Measurements from ENCODE around the gene OLFML3.
"Not testable (repeated sequence)": the region's sequence is repeated elsewhere in the genome, so short reads cannot be mapped to it uniquely, and the experiment has no call there.

The OLFML3 gene

GRCh38 chr1:113995382-113995781 is 16.1 kb downstream of the OLFML3 start:
- no peak for DNase-seq

- DNase-seq = no peak
Observed at GRCh38 chr1:113998361-113998760, 19.1 kb downstream of the OLFML3 start.

- DNase-seq = no peak
Observed at GRCh38 chr1:113999233-113999632, 20.0 kb downstream of the OLFML3 start.

GRCh38 chr1:113999799-114000198 is 20.5 kb downstream of the OLFML3 start:
- DNase-seq = no peak

- no peak for DNase-seq
Observed at GRCh38 chr1:114000406-114000805, 21.1 kb downstream of the OLFML3 start.

GRCh38 chr1:114002492-114003239 is 23.4 kb downstream of the OLFML3 start:
- no peak for DNase-seq

- DNase-seq = no peak
Observed at GRCh38 chr1:114003431-114003830, 24.2 kb downstream of the OLFML3 start.

- not testable (repeated sequence) for DNase-seq
Observed at GRCh38 chr1:114006825-114007224, 27.6 kb downstream of the OLFML3 start.

GRCh38 chr1:114008480-114008941 is 29.2 kb downstream of the OLFML3 start:
- no peak for DNase-seq

GRCh38 chr1:114008993-114009392 is 29.7 kb downstream of the OLFML3 start:
- DNase-seq = no peak

GRCh38 chr1:114009393-114009792 is 30.1 kb downstream of the OLFML3 start:
- no peak for DNase-seq

- DNase-seq = no peak
Observed at GRCh38 chr1:114010433-114011184, 31.3 kb downstream of the OLFML3 start.

- no peak for DNase-seq
Observed at GRCh38 chr1:114011796-114012195, 32.5 kb downstream of the OLFML3 start.

GRCh38 chr1:114015075-114015474 is 35.8 kb downstream of the OLFML3 start:
- no peak for DNase-seq

- DNase-seq = not testable (repeated sequence)
Observed at GRCh38 chr1:114019724-114020123, 40.5 kb downstream of the OLFML3 start.

GRCh38 chr1:114021665-114022099 is 42.4 kb downstream of the OLFML3 start:
- DNase-seq = no peak

- no peak for DNase-seq
Observed at GRCh38 chr1:114022877-114023276, 43.6 kb downstream of the OLFML3 start.

GRCh38 chr1:114023377-114023776 is 44.1 kb downstream of the OLFML3 start:
- DNase-seq = no peak

- DNase-seq = no peak
Observed at GRCh38 chr1:114024049-114024448, 44.8 kb downstream of the OLFML3 start.

- no peak for DNase-seq
Observed at GRCh38 chr1:114025609-114026401, 46.5 kb downstream of the OLFML3 start.

GRCh38 chr1:114026797-114027196 is 47.5 kb downstream of the OLFML3 start:
- no peak for DNase-seq
